DOHH2 (cell line): ENCODE results near the gene CMKLR1.

Experiments
- CTCF ChIP-seq: fragments of 200-600 bp; sonication (generic); IDR thresholded peaks from one replicate; pipeline ENCODE4 v1.5.1; 2014; ENCODE audit warnings: antibody characterized with exemption, mild to moderate bottlenecking, low read depth, low read length; ENCODE audit not compliant: poor library complexity, severe bottlenecking
- EZH2phosphoT487 ChIP-seq: fragments of 200-600 bp; sonication (generic); IDR thresholded peaks from 2 replicates; pipeline ENCODE4 v1.6.1; 2017; ENCODE audit warnings: borderline replicate concordance, mild to moderate bottlenecking, antibody characterized with exemption, low read length, moderate library complexity, mixed read lengths

- TF ChIP-seq CTCF = no peak
- TF ChIP-seq EZH2phosphoT487 = no peak
These were observed 39.0 kb downstream of the CMKLR1 start for GRCh38 chr12:108299980-108300696.
